Calu3 (cell line): Measurements from ENCODE around the gene PPARG. TPM values are rescaled to one million over a fixed set of nuclear protein-coding genes. Genes with fewer than 3 reads are reported as not detected.
A peak's percentile ranks its signal among the peaks of the same experiment; 100 is the strongest.

ENCODE experiments used
- BruUV-seq: library from RNA; stranded (reverse); fragments of 400-500 nt; replicated peaks from 2 replicates; lab custom pipeline; 2021; lab: Mats Ljungman, UMichigan
- CTCF ChIA-PET: fragments of 300-600 bp; sonication (Branson Sonifier 250); formaldehyde crosslinking; loops from one replicate; lab custom pipeline; 2022; ENCODE audit warnings: antibody characterized with exemption; lab: Charles Lee
- DNase-seq: peaks from one replicate; pipeline ENCODE4 v3.0.0; 2022
- H3K27ac Mint-ChIP-seq: one replicate; pipeline ENCODE4 v1.8.0; 2022; ENCODE audit warnings: mixed read lengths; ENCODE audit not compliant: unreplicated experiment
- H3K27me3 Mint-ChIP-seq: one replicate; pipeline ENCODE4 v1.8.0; 2022; ENCODE audit warnings: mixed read lengths; ENCODE audit not compliant: unreplicated experiment
- H3K36me3 Mint-ChIP-seq: one replicate; pipeline ENCODE4 v1.8.0; 2022; ENCODE audit warnings: mild to moderate bottlenecking, moderate library complexity, mixed read lengths; ENCODE audit not compliant: insufficient read depth, unreplicated experiment
- H3K4me1 Mint-ChIP-seq: one replicate; pipeline ENCODE4 v1.8.0; 2022; ENCODE audit warnings: mild to moderate bottlenecking, low read depth, mixed read lengths; ENCODE audit not compliant: unreplicated experiment
- H3K4me3 Mint-ChIP-seq: one replicate; pipeline ENCODE4 v1.8.0; 2022; ENCODE audit warnings: mild to moderate bottlenecking, low read depth, moderate library complexity, mixed read lengths; ENCODE audit not compliant: unreplicated experiment
- H3K9me3 Mint-ChIP-seq: one replicate; pipeline ENCODE4 v1.8.0; 2022; ENCODE audit warnings: low read depth, mixed read lengths; ENCODE audit not compliant: unreplicated experiment
- CTCF ChIP-seq: fragments of 200-600 bp; IDR thresholded peaks from one replicate; pipeline ENCODE4 v1.8.0; 2022; ENCODE audit warnings: antibody characterized with exemption; ENCODE audit not compliant: unreplicated experiment
- intact Hi-C: fragments of 100-400 bp; cut with micrococcal nuclease; formaldehyde crosslinking; loops from one replicate; pipeline ENCODE4 v1.10.0; 2022; ENCODE audit not compliant: unreplicated experiment
- total RNA-seq: library from RNA; stranded (reverse); gene quantifications from 2 replicates; pipeline ENCODE4 v1.2.3, GENCODE V29; 2022

Gene PPARG
- total RNA-seq, 1 experiment from 2014 or later: 85.8 TPM

GRCh38 chr3:12317914-12318313 lies 29.0 kb downstream of the PPARG start:
- peaks cover 27% of the 10 kb centered on the region for H3K36me3 Mint-ChIP-seq
- DNase-seq: no peak
- peaks cover 26% of the 10 kb centered on the region for H3K4me1 Mint-ChIP-seq
- no peak overlapping the region for H3K27ac Mint-ChIP-seq
- intact Hi-C loops: loop anchor here (5.0 kb wide), 1 partner anchor 34 kb away; no protein-coding TSS in a partner anchor
- H3K9me3 Mint-ChIP-seq: no peaks in the 10 kb centered on the region
- H3K4me3 Mint-ChIP-seq: peak overlapping the region; percentile 26
- CTCF ChIA-PET: interaction anchor here (1.1 kb wide), 1 partner anchor 22 kb away, joined by 5 read pairs; no protein-coding TSS in a partner anchor
- no peak for TF ChIP-seq CTCF
- H3K27me3 Mint-ChIP-seq: no peaks in the 10 kb centered on the region
- no TSS peak for BruUV-seq

DNA sequence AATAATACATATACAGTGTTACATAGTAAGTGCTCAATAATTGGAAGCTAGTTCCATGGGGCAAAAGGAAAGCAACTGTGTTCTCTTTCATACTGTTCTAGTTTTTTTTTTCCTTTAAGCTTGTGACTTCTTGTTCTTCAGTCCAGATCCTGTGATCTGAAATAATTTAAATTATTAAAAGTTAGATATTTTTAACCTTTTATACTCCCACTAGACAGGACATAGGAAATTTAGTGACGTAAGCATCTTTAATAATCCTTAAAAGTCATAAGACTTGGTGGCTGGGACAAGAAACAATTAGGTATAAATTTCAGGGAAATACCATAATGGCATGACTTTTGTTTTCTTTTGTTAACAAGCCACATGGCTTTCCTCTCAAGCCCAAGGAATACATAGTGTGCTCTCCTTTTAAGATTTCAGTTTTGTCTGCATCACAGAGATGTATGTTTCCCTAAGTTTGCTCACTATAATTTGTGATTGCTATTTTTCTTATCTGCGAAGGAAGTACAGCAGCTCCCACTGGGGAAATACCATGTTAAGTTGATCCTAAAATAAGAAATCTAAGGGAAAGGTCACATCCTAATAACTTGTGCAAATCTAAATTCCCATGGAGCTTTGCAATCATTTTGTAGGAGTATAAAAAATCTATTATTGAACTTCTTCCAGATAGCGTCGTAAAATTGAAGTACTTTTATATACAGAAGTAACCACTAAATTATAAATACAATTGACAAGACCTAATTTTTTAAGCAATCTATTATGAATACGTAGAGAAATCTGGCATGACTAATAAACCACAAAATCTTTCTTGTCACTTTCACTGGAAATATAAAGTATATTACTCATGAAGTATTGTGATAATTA lies 30.1 kb downstream of the PPARG start:
- CTCF ChIA-PET: interaction anchor here (0.6 to 1.1 kb wide), 2 partner anchors 20 to 681 kb away, joined by 3 to 5 read pairs; no protein-coding TSS in a partner anchor
- intact Hi-C loops: loop anchor here (5.0 kb wide), 1 partner anchor 33 kb away; no protein-coding TSS in a partner anchor
- Mint-ChIP-seq H3K27ac (no peak overlapping the region), H3K9me3 (no peaks in the 10 kb centered on the region), H3K36me3 (peaks cover 28% of the 10 kb centered on the region), H3K27me3 (no peaks in the 10 kb centered on the region), H3K4me3 (no peak overlapping the region), H3K4me1 (peaks cover 36% of the 10 kb centered on the region)
- BruUV-seq: no TSS peak
- no peak for DNase-seq
- no peak for TF ChIP-seq CTCF

DNA sequence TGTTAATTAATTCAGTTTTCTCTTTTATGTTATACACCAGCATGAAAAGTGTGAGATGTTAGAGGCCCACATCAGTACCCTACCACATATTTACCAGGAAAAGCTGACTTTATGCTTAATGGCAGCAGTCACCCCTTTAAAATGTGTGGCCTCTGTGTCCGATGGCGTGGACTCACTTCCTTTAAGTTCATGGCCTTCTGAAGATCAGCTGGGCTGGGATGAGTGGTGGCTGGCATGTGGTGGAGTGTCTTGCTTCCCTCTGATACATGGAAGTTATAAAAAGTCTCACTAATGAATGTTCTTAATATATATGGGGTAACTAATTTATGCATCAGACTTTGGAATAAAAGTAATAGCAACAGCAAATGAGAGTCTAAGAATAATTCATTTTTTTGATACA lies 32.1 kb downstream of the PPARG start:
- no peaks in the 10 kb centered on the region for H3K9me3 Mint-ChIP-seq
- H3K36me3 Mint-ChIP-seq: peaks cover 19% of the 10 kb centered on the region

GRCh38 chr3:12323237-12323636 lies 34.4 kb downstream of the PPARG start:
- TF ChIP-seq CTCF: no peak
- Mint-ChIP-seq H3K4me1 (peaks cover 21% of the 10 kb centered on the region), H3K9me3 (no peaks in the 10 kb centered on the region), H3K27me3 (no peaks in the 10 kb centered on the region), H3K36me3 (peaks cover 17% of the 10 kb centered on the region), H3K4me3 (no peak overlapping the region), H3K27ac (peak overlapping the region; percentile 7)
- no TSS peak for BruUV-seq
- CTCF ChIA-PET: no interaction called here
- intact Hi-C loops: no loop called here
- no peak for DNase-seq

More for the DNA sequence above, 32.1 kb downstream of the PPARG start:
- peaks cover 27% of the 10 kb centered on the region for H3K4me1 Mint-ChIP-seq
- BruUV-seq: no TSS peak
- no peak overlapping the region for H3K27ac Mint-ChIP-seq
- no peak overlapping the region for H3K4me3 Mint-ChIP-seq
- CTCF ChIA-PET: no interaction called here
- no peak for DNase-seq
- intact Hi-C loops: no loop called here
- TF ChIP-seq CTCF: no peak
- no peaks in the 10 kb centered on the region for H3K27me3 Mint-ChIP-seq
